WTC11 (cell line): Measurements from ENCODE around the gene KRTAP21-1. TPM values are rescaled to one million over a fixed set of nuclear protein-coding genes. Genes with fewer than 3 reads are reported as not detected.

Experiments
- ARID4B ChIP-seq: sonication (generic); formaldehyde crosslinking; IDR thresholded peaks from 2 replicates; pipeline ENCODE4 v1.8.0; 2023; ENCODE audit warnings: missing genetic modification reagents, mild to moderate bottlenecking, borderline replicate concordance
- total RNA-seq: library from RNA; stranded (reverse); gene quantifications from 3 replicates; pipeline ENCODE4 v1.2.3, GENCODE V29; 2021

KRTAP21-1 gene
- total RNA-seq, 1 experiment from 2014 or later, result not detected

- TF ChIP-seq ARID4B (CRISPR knock-in tag), result no peak
Measured at GRCh38 chr21:30707409-30707808, 47.8 kb downstream of the KRTAP21-1 start (continued).

Other genes starting within 250 kb of the KRTAP21-1 start
- not detected in 3 replicates for gene KRTAP19-6, start 213.6 kb downstream of the KRTAP21-1 start, total RNA-seq
- not detected in 3 replicates for gene KRTAP19-7, start 194.1 kb downstream of the KRTAP21-1 start, total RNA-seq
- not detected in 3 replicates for gene KRTAP22-2, start 165.0 kb downstream of the KRTAP21-1 start, total RNA-seq
- gene KRTAP6-3, start 163.0 kb downstream of the KRTAP21-1 start, total RNA-seq, result not detected in 3 replicates
- not detected in 3 replicates for gene KRTAP6-2, start 156.5 kb downstream of the KRTAP21-1 start, total RNA-seq
- gene KRTAP22-1, start 154.3 kb downstream of the KRTAP21-1 start, total RNA-seq, result not detected in 3 replicates
- gene KRTAP6-1, start 141.5 kb downstream of the KRTAP21-1 start, total RNA-seq, result not detected in 3 replicates
- not detected in 3 replicates for gene KRTAP20-1, start 139.0 kb downstream of the KRTAP21-1 start, total RNA-seq
- gene KRTAP20-4, start 134.8 kb downstream of the KRTAP21-1 start, total RNA-seq, result not detected in 3 replicates
- gene KRTAP20-2, start 120.2 kb downstream of the KRTAP21-1 start, total RNA-seq, result not detected in 3 replicates
- not detected in 3 replicates for gene KRTAP20-3, start 112.6 kb downstream of the KRTAP21-1 start, total RNA-seq
- gene KRTAP21-3, start 36.7 kb downstream of the KRTAP21-1 start, total RNA-seq, result not detected in 3 replicates
- not detected in 3 replicates for gene KRTAP21-2, start 8.2 kb downstream of the KRTAP21-1 start, total RNA-seq
- gene KRTAP8-1, start 57.8 kb upstream of the KRTAP21-1 start, total RNA-seq, result not detected in 3 replicates
- not detected in 3 replicates for gene KRTAP7-1, start 74.3 kb upstream of the KRTAP21-1 start, total RNA-seq
- gene KRTAP11-1, start 126.2 kb upstream of the KRTAP21-1 start, total RNA-seq, result not detected in 3 replicates